GM12878 (cell line): ENCODE data around the gene MMP15. TPM values are rescaled to one million over a fixed set of nuclear protein-coding genes. Genes with fewer than 3 reads are reported as not detected.
A peak's percentile ranks its signal among the peaks of the same experiment; 100 is the strongest.

Source experiments
- ATAC-seq: fragments of 200-7000 bp; cut with Tn5 transposase; 3 replicates; pipeline ENCODE4 v1.9.1; 2020; ENCODE audit warnings: mild to moderate bottlenecking, moderate library complexity
- BruUV-seq: library from RNA; stranded (reverse); fragments of 400-500 nt; replicated peaks from 2 replicates; lab custom pipeline; 2021; lab: Mats Ljungman, UMichigan
- CTCF ChIA-PET: fragments of 300-600 bp; sonication (Branson Sonifier 250); formaldehyde crosslinking; extraction: SDS; loops from one replicate; lab custom pipeline; 2021; ENCODE audit warnings: inconsistent platforms; lab: Yijun Ruan, JAX
- POLR2A ChIA-PET: fragments of 350-600 bp; formaldehyde crosslinking; extraction: SDS; loops from one replicate; lab custom pipeline; 2021; ENCODE audit warnings: inconsistent platforms; lab: Charles Lee
- RAD21 ChIA-PET: fragments of 300-600 bp; sonication (Branson Sonifier 250); formaldehyde crosslinking; loops from one replicate; lab custom pipeline; 2023; ENCODE audit warnings: antibody characterized with exemption; ENCODE audit not compliant: unreplicated experiment; lab: Charles Lee
- SMC1A ChIA-PET: fragments of 300-600 bp; sonication (Branson Sonifier 250); formaldehyde crosslinking; loops from one replicate; lab custom pipeline; 2023; ENCODE audit not compliant: unreplicated experiment, uncharacterized antibody; lab: Charles Lee
- DNase-seq: peaks from one replicate; pipeline ENCODE4 v3.0.0-alpha.2; 2011; ENCODE audit warnings: low read depth, low spot score
- FAIRE-seq: peaks from 3 replicates; lab custom pipeline; 2011; peaks lifted over from hg19 to GRCh38; lab: Jason Lieb, UNC
- H2AFZ ChIP-seq: 2 replicates; pipeline ENCODE4 v1.6.0; 2011; ENCODE audit warnings: low read depth, low read length, control low read depth; ENCODE audit not compliant: control insufficient read depth
- H3K27ac ChIP-seq: 2 replicates; pipeline ENCODE4 v1.5.1; 2011; ENCODE audit warnings: control low read depth; ENCODE audit not compliant: control insufficient read depth, insufficient read depth
- H3K27me3 ChIP-seq, 2 experiments: replicated peaks in 1 of 2; 2 replicates each; pipeline versions ENCODE4 v1.6.0 to v1.6.1; 2011; ENCODE audit warnings: low read length in 1 of 2; ENCODE audit not compliant: control insufficient read depth in 2 of 2, insufficient read depth in 2 of 2
- H3K36me3 ChIP-seq, 2 experiments: 2 replicates each; pipeline ENCODE4 v1.5.1; 2011; ENCODE audit warnings: low read length in 1 of 2; ENCODE audit not compliant: control insufficient read depth in 2 of 2, insufficient read depth in 2 of 2
- H3K4me1 ChIP-seq: 2 replicates; pipeline ENCODE4 v1.6.1; 2011; ENCODE audit warnings: mild to moderate bottlenecking, low read length, moderate library complexity, mixed read lengths; ENCODE audit not compliant: control insufficient read depth, insufficient read depth
- H3K4me2 ChIP-seq: 2 replicates; pipeline ENCODE4 v1.6.0; 2011; ENCODE audit warnings: control low read depth; ENCODE audit not compliant: control insufficient read depth, insufficient read depth
- H3K4me3 ChIP-seq: fragments of 200-600 bp; sonication (generic); 2 replicates; pipeline ENCODE4 v1.5.1; 2016
- H3K79me2 ChIP-seq: 2 replicates; pipeline ENCODE4 v1.6.0; 2011; ENCODE audit warnings: low read length; ENCODE audit not compliant: control insufficient read depth, insufficient read depth
- H3K9ac ChIP-seq: 2 replicates; pipeline ENCODE4 v1.8.0; 2011; ENCODE audit warnings: low read length, control low read depth, mixed read lengths; ENCODE audit not compliant: control insufficient read depth, insufficient read depth
- H3K9me3 ChIP-seq: replicated peaks from 3 replicates; pipeline ENCODE4 v1.5.1; 2011; ENCODE audit warnings: mild to moderate bottlenecking, low read length; ENCODE audit not compliant: control insufficient read depth, insufficient read depth
- H4K20me1 ChIP-seq: 2 replicates; pipeline ENCODE4 v1.6.0; 2011; ENCODE audit not compliant: control insufficient read depth, insufficient read depth
- EED ChIP-seq: sonication (generic); IDR thresholded peaks from 2 replicates; pipeline ENCODE4 v1.6.1; 2016; ENCODE audit warnings: antibody characterized with exemption, low read depth
- EGR1 ChIP-seq, 2 experiments: IDR thresholded peaks; 1 replicate in 1 of 2; 2 replicates in 1 of 2; pipeline ENCODE4 v1.6.1; 2011 to 2012; ENCODE audit warnings: low read depth in 2 of 2, low read length in 2 of 2, borderline replicate concordance in 1 of 2, mild to moderate bottlenecking in 1 of 2, moderate library complexity in 1 of 2
- ETV6 ChIP-seq, 2 experiments: fragments of 450-650 bp in 1 of 2; IDR thresholded peaks in 1 of 2; conservative IDR thresholded peaks in 1 of 2; 2 replicates each; pipeline ENCODE4 v1.6.1; 2014; ENCODE audit warnings: antibody characterized with exemption in 1 of 2, borderline replicate concordance in 1 of 2, low read depth in 1 of 2, mild to moderate bottlenecking in 1 of 2, moderate library complexity in 1 of 2
- HDGF ChIP-seq: fragments of 450-650 bp; IDR thresholded peaks from 2 replicates; pipeline ENCODE4 v1.6.1; 2016; ENCODE audit warnings: antibody characterized with exemption
- IKZF1 ChIP-seq: fragments of 450-650 bp; conservative IDR thresholded peaks from 2 replicates; pipeline ENCODE4 v1.6.1; 2017; ENCODE audit warnings: antibody characterized with exemption, mild to moderate bottlenecking
- LARP7 ChIP-seq: fragments of 450-650 bp; IDR thresholded peaks from 2 replicates; pipeline ENCODE4 v1.6.1; 2017; ENCODE audit warnings: mild to moderate bottlenecking
- NRF1 ChIP-seq: conservative IDR thresholded peaks from 2 replicates; pipeline ENCODE4 v1.6.1; 2011; ENCODE audit warnings: mild to moderate bottlenecking, low read depth, low read length, improper control_type of control experiment
- PKNOX1 ChIP-seq: fragments of 450-650 bp; IDR thresholded peaks from 2 replicates; pipeline ENCODE4 v1.6.1; 2016; ENCODE audit warnings: mild to moderate bottlenecking
- RAD51 ChIP-seq: fragments of 450-650 bp; IDR thresholded peaks from 2 replicates; pipeline ENCODE4 v1.6.1; 2016; ENCODE audit warnings: moderate library complexity, mild to moderate bottlenecking, inconsistent platforms
- RELB ChIP-seq: fragments of 450-650 bp; IDR thresholded peaks from 2 replicates; pipeline ENCODE4 v1.6.1; 2017; ENCODE audit warnings: low read depth, mild to moderate bottlenecking, moderate library complexity
- SMAD1 ChIP-seq: fragments of 450-650 bp; IDR thresholded peaks from 2 replicates; pipeline ENCODE4 v1.6.1; 2018; ENCODE audit warnings: mild to moderate bottlenecking, low read depth; ENCODE audit not compliant: partially characterized antibody
- SPI1 ChIP-seq: IDR thresholded peaks from 2 replicates; pipeline ENCODE4 v1.6.1; 2011; ENCODE audit warnings: low read depth, mild to moderate bottlenecking, low read length, moderate library complexity, borderline replicate concordance; ENCODE audit not compliant: insufficient read depth
- STAT3 ChIP-seq: IDR thresholded peaks from 2 replicates; pipeline ENCODE4 v1.6.1; 2011; ENCODE audit warnings: low read depth, low read length, improper control_type of control experiment
- YY1 ChIP-seq: IDR thresholded peaks from 2 replicates; pipeline ENCODE4 v1.6.1; 2011; ENCODE audit warnings: low read depth, mild to moderate bottlenecking, low read length
- WGBS: methylation state at CpG from one replicate; pipeline ENCODE4 v1.1.6; 2016; ENCODE audit warnings: low lambda C conversion rate; ENCODE audit not compliant: insufficient replicate concordance, insufficient coverage; ENCODE audit errors: missing lambda C conversion rate; 5-methylcytosine and 5-hydroxymethylcytosine counted together
- in situ Hi-C: fragments of 300-500 bp; cut with MboI; formaldehyde crosslinking; loops from 9 replicates; pipeline ENCODE4 v1.14.3; 2018; ENCODE audit warnings: mixed read lengths
- intact Hi-C: fragments of 100-400 bp; cut with micrococcal nuclease; formaldehyde crosslinking; loops from one replicate; pipeline ENCODE4 v1.14.2; 2022; ENCODE audit not compliant: unreplicated experiment
- polyA plus RNA-seq, 11 experiments: library from polyadenylated mRNA; depleted of rRNA in 4 of 11; unstranded in 6 of 11; stranded (reverse) in 5 of 11; fragments of >200 nt; fragmentation: Nextera tagmentation in 4 of 11; fragmentation: Illumina TruSeq in 1 of 11; extraction: Ambion mirVana in 4 of 11; extraction: Trizol in 1 of 11; gene quantifications; 1 replicate in 1 of 11; 2 replicates in 10 of 11; pipeline versions ENCODE4 v1.2.1 to v1.2.3, GENCODE V29; 2011 to 2016; ENCODE audit warnings: inconsistent platforms in 2 of 11, missing spikeins in 2 of 11, low read depth in 1 of 11
- total RNA-seq, 4 experiments: library from RNA; depleted of rRNA in 3 of 4; stranded (reverse); fragments of >200 nt in 3 of 4; fragmentation: Illumina TruSeq in 1 of 4; extraction: Trizol in 1 of 4; gene quantifications; 2 replicates each; pipeline versions ENCODE4 v1.2.1 to v1.2.3, GENCODE V29; 2013 to 2021

MMP15 gene
- total and polyA plus RNA-seq, 10 of the 15 experiments (the other 5 are each of a cell fraction or from before 2014, with no cell fraction given) = 0.08 to 0.56 (median 0.10) TPM; not detected in 7

- TF ChIP-seq YY1 (peak; percentile 34; the same call in 1 of the 2 replicates), RAD51 (no peak), EGR1 (IDR thresholded peaks at IDR 0.05; ENCODE audit: borderline replicate concordance in 1 of 2, low read depth in 2 of 2, low read length in 2 of 2) (0 out of 3 replicates have a peak, but pooled peaks of 1 of the 2 experiments have one; percentile 1), HDGF (0 out of 2 replicates have a peak, but pooled peaks have one; percentile 52), EED (0 out of 2 replicates have a peak, but pooled peaks have one; percentile 19), LARP7 (peak; percentile 5; the same call in 1 of the 2 replicates), SMAD1 (no peak), NRF1 (peak; percentile 28; the same call in 1 of the 2 replicates)
Observed at GRCh38 chr16:58000706-58001676, 24.6 kb upstream of the MMP15 start, which contains the start of gene USB1 (continued).

- in situ Hi-C loops = loop anchor here (5.0 to 10.0 kb wide), 3 partner anchors 105 to 417 kb away; no protein-coding TSS in a partner anchor
- ChIA-PET POLR2A (interaction anchor here (1.0 kb wide), 1 partner anchor 266 kb away, joined by 3 read pairs; no protein-coding TSS in a partner anchor), SMC1A (interaction anchor here (0.6 to 1.7 kb wide), 5 partner anchors 12 to 354 kb away, joined by 3 to 4 read pairs (median 3); partner anchors contain the start of gene CFAP20), RAD21 (interaction anchor here (0.7 kb wide), 1 partner anchor 104 kb away, joined by 3 read pairs; no protein-coding TSS in a partner anchor), CTCF (interaction anchor here (0.7 to 3.8 kb wide), 5 partner anchors 97 to 192 kb away, joined by 3 to 20 read pairs (median 5); no protein-coding TSS in a partner anchor)
- Histone ChIP-seq H3K9me3 (no peaks in the 10 kb centered on the region; the same call in 2 of the 3 replicates), H3K9ac (peak overlapping the region; percentile 74), H3K4me2 (peak overlapping the region; percentile 98), H3K27me3 (no peaks in the 10 kb centered on the region), H2AFZ (peak overlapping the region; percentile 94), H3K27ac (peak overlapping the region; percentile 78), H3K4me3 (peak overlapping the region; percentile 98), H4K20me1 (no peaks in the 10 kb centered on the region), H3K79me2 (peaks cover 12% of the 10 kb centered on the region), H3K4me1 (peaks cover 13% of the 10 kb centered on the region), H3K36me3 (no peaks in the 10 kb centered on the region; a peak in 3 of 4 replicates)
- no TSS peak for BruUV-seq
- 36% methylated on average over 10 of the region's 10 CpGs for WGBS
- FAIRE-seq = peak; percentile 7
- ATAC-seq = peak; percentile 1; the same call in 1 of the 3 replicates
- DNase-seq = no peak
- intact Hi-C loops = loop anchor here (5.0 kb wide), 1 partner anchor 410 kb away; no protein-coding TSS in a partner anchor
- no peak for TF ChIP-seq IKZF1
- no peak for TF ChIP-seq SPI1
- no peak for TF ChIP-seq ETV6 (conservative IDR thresholded peaks at IDR 0.05 in 1 of 2, IDR thresholded peaks at IDR 0.05 in 1 of 2; ENCODE audit: borderline replicate concordance in 1 of 2, low read depth in 1 of 2)
- TF ChIP-seq STAT3 = no peak
- no peak for TF ChIP-seq RELB
- no peak for TF ChIP-seq PKNOX1
Observed at GRCh38 chr16:58001781-58002415, 23.7 kb upstream of the MMP15 start.
